Neural crest cell (in vitro differentiated cells): ENCODE data around the gene HOXB1. TPM values are rescaled to one million over a fixed set of nuclear protein-coding genes. Genes with fewer than 3 reads are reported as not detected.
A peak's percentile ranks its signal among the peaks of the same experiment; 100 is the strongest.
"Not testable (repeated sequence)": the region's sequence is repeated elsewhere in the genome, so short reads cannot be mapped to it uniquely, and the experiment has no call there.

ENCODE experiments used
- DNase-seq: peaks from one replicate; pipeline ENCODE4 v3.0.0; 2021; ENCODE audit warnings: low read depth, mixed read lengths, low spot score
- H3K27ac Mint-ChIP-seq: one replicate; pipeline ENCODE4 v1.8.0; 2021; ENCODE audit warnings: mild to moderate bottlenecking, mixed read lengths; ENCODE audit not compliant: unreplicated experiment
- H3K27me3 Mint-ChIP-seq: 2 replicates; pipeline ENCODE4 v1.8.0; 2021; ENCODE audit warnings: low read depth, mild to moderate bottlenecking, mixed read lengths
- H3K36me3 Mint-ChIP-seq: 2 replicates; pipeline ENCODE4 v1.8.0; 2021; ENCODE audit warnings: low read depth, mild to moderate bottlenecking, mixed read lengths
- H3K4me1 Mint-ChIP-seq: 2 replicates; pipeline ENCODE4 v1.8.0; 2021; ENCODE audit warnings: mixed read lengths
- H3K4me3 Mint-ChIP-seq: one replicate; pipeline ENCODE4 v1.8.0; 2021; ENCODE audit warnings: mild to moderate bottlenecking, mixed read lengths
- H3K9me3 Mint-ChIP-seq: 2 replicates; pipeline ENCODE4 v1.8.0; 2021; ENCODE audit warnings: mixed read lengths
- CTCF ChIP-seq: fragments of 200-600 bp; sonication (generic); conservative IDR thresholded peaks from 2 replicates; pipeline ENCODE4 v1.5.0; 2021; ENCODE audit warnings: antibody characterized with exemption, mild to moderate bottlenecking
- total RNA-seq: library from RNA; stranded (reverse); gene quantifications from 2 replicates; pipeline ENCODE4 v1.2.1, GENCODE V29; 2021

Gene HOXB1
- total RNA-seq, 1 donor from 2014 or later, result 3.6 TPM

GRCh38 chr17:48513097-48513496 is 17.7 kb downstream of the HOXB1 start:
- H3K27me3 Mint-ChIP-seq, result peaks cover 90% of the 10 kb centered on the region
- no peak for DNase-seq
- H3K4me1 Mint-ChIP-seq, result no peaks in the 10 kb centered on the region
- H3K36me3 Mint-ChIP-seq, result no peaks in the 10 kb centered on the region
- no peak for TF ChIP-seq CTCF
- no peak overlapping the region for H3K4me3 Mint-ChIP-seq
- H3K9me3 Mint-ChIP-seq, result peaks cover 2% of the 10 kb centered on the region
- H3K27ac Mint-ChIP-seq, result no peak overlapping the region

DNA sequence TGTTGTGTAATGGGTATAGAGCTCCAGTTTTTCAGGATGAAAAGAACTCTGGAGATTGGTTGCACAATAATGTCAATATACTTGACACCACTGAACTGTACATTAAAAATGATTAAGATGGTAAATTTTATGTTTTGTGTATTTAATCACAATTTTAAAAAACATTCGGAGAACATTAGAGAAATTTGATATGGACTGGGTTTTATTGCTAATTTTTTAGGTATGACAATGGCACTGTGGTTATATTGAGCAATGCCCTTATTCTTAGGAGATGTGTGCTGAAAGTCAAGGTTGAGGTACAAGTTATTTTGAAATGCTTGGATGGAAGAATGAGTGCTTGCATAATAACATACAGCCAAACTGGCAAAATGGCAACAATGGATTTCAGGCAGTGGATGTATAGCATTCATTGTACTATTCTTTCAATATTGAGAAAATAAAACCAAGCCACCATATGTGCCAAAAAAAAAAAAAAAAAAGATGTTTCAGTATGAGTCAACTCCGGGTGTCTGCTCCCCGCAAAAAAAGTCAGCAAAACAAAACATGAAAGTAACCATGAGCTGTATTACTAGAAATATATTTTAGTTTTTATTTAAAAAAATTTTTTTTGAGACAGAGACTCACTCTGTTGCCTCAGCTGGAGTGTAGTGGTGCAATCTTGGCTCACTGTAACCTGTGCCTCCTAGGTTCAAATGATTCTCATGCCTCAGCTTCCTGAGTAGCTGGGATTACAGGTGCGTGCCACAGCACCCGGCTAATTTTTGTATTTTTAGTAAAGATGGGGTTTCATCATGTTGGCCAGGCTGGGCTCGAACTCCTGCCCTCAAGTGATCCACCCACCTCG is 19.8 kb downstream of the HOXB1 start:
- Mint-ChIP-seq H3K4me3 (no peak overlapping the region), H3K36me3 (no peaks in the 10 kb centered on the region), H3K9me3 (peaks cover 2% of the 10 kb centered on the region), H3K4me1 (no peaks in the 10 kb centered on the region), H3K27me3 (peaks cover 86% of the 10 kb centered on the region), H3K27ac (no peak overlapping the region)
- DNase-seq, result no peak
- TF ChIP-seq CTCF, result no peak

GRCh38 chr17:48510381-48510760 is 20.4 kb downstream of the HOXB1 start:
- Mint-ChIP-seq H3K27me3 (peaks cover 85% of the 10 kb centered on the region), H3K4me1 (no peaks in the 10 kb centered on the region)

DNA sequence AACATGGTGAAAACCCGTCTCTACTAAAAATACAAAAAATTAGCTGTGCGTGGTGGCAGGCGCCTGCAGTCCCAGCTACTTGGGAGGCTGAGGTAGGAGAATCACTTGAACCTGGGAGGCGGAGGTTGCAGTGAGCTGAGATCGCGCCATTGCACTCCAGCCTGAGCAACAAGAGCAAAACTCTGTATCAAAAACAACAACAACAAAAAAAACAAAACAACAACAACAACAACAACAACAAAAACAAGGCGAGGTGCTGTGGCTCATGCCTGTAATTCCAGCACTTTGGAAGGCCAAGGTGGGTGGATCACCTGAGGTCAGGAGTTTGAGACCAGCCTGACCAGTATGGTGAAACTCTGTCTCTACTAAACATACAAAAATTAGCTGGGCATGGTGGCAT is 21.1 kb downstream of the HOXB1 start:
- H3K9me3 Mint-ChIP-seq, H3K4me3 Mint-ChIP-seq, H3K4me1 Mint-ChIP-seq, H3K36me3 Mint-ChIP-seq, DNase-seq, H3K27ac Mint-ChIP-seq: not testable (repeated sequence)
- H3K27me3 Mint-ChIP-seq, result peaks cover 85% of the 10 kb centered on the region

More at GRCh38 chr17:48510381-48510760, 20.4 kb downstream of the HOXB1 start:
- H3K4me3 Mint-ChIP-seq, result no peak overlapping the region
- no peak for TF ChIP-seq CTCF
- no peaks in the 10 kb centered on the region for H3K36me3 Mint-ChIP-seq
- H3K27ac Mint-ChIP-seq, result no peak overlapping the region
- H3K9me3 Mint-ChIP-seq, result peaks cover 2% of the 10 kb centered on the region
- no peak for DNase-seq

DNA sequence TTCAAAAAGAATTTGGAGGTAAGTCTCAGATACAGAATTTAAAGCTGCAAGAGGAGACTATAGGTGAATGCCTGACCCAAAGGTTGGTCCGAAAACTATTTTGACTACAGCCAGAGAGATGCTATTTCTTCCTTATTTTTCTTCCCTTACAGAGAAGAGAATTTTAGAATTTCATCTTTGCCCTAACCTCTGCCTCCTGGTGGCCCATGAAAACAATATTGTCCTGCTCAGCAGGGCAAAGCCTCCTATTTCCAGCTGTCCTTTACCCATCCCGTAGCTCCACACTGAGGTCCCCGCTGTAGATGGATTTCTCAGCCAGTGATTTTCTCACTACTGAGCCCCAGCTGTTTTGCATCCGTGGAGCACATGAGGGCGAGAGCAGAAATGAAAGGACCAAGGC is 24.6 kb downstream of the HOXB1 start:
- H3K9me3 Mint-ChIP-seq, result peaks cover 2% of the 10 kb centered on the region
- DNase-seq, result no peak
- no peaks in the 10 kb centered on the region for H3K4me1 Mint-ChIP-seq
- no peak overlapping the region for H3K27ac Mint-ChIP-seq
- peak; percentile 20 for TF ChIP-seq CTCF
- H3K4me3 Mint-ChIP-seq, result no peak overlapping the region
- peaks cover 84% of the 10 kb centered on the region for H3K27me3 Mint-ChIP-seq
- H3K36me3 Mint-ChIP-seq, result no peaks in the 10 kb centered on the region

DNA sequence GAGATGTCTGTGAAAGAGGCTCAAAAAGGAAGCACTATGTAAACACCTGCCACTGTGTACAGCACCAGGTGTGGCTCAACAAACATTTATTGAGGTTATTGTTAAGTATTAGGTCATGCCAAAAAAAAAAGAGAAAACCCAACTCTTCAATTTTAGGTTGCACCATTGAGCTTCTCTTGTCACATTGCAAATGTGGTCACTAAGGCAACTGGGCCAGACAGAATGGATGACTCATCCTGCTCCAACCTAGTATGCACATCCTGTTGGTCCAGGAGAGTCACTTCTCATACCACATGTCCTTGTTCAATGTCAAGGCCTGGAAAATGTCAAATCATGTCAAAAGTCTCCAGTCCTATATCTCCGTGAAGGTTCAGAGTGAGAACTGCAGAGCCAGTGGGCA is 25.0 kb downstream of the HOXB1 start:
- no peak for TF ChIP-seq CTCF
- H3K4me3 Mint-ChIP-seq, result no peak overlapping the region
- H3K36me3 Mint-ChIP-seq, result no peaks in the 10 kb centered on the region
- peaks cover 85% of the 10 kb centered on the region for H3K27me3 Mint-ChIP-seq
- DNase-seq, result no peak
- no peaks in the 10 kb centered on the region for H3K4me1 Mint-ChIP-seq
- H3K27ac Mint-ChIP-seq, result no peak overlapping the region
- peaks cover 2% of the 10 kb centered on the region for H3K9me3 Mint-ChIP-seq
